ENCODE data around the gene CORO7. TPM values are rescaled to one million over a fixed set of nuclear protein-coding genes. Genes with fewer than 3 reads are reported as not detected.

Gene CORO7
- polyA plus RNA-seq, 3 donors: 44.7 to 181 (median 68.4) TPM

DNA sequence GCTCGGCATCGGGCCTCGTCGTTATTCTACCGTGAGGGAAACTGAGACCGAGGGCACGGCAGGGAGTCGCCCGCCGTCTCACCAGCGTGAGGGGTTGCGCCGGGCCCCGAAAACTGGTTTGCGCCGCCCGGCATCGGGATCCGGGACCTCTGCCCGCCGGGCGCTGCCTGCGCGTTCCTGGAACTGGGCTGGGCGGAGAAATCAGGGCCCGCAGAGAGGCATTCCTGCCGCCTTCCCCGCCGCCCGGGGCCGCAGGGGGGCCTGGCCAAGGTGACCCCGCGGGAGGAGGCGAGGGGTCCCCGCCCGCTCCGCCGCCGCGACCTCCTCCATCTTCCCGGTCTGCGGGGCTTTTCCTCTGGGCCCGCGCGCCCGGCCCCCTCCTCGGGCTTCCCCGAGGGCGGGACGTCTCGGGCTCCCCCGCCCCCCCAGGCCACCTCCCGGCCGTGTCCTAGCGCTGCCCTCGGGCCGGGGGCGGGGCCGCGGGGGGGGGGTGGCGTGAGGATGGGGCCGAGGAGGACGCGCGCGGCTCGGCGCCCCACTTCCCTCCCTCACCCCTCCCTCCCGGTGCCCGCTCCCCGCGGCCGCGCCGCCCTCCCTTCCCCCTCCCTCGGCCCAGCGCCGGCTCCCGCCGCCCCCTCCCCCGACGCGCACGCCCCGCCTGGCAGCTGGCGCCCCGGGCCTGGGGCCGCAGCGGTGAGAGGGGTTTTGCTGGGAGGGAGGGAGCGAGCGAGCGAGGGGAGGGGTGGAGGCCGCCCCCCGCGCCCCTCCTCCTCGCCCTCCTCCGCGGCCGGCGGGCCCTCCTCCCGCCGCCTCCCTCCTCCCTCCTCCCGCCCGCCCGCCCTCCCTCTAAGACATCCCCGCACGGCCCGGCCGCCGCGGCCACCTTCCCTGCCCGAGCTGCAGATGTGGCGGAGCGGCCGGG lies 100.9 kb downstream of the CORO7 start, which contains the start of gene GLIS2:
GLIS2 (plus strand) TSS at position 882 of the 922 bp plus-strand sequence. CDS start 16,214 bp downstream, outside the sequence.
- no peaks in the 10 kb centered on the region for H3K36me3 ChIP-seq (replicated peaks in 1 of 2; ENCODE audit: control insufficient read depth in 1 of 2, insufficient read depth in 2 of 2, low read length in 2 of 2)
- Mint-ChIP-seq H3K27me3 (ENCODE audit: low read depth in 3 of 3) (peaks cover 38 to 78% (median 43%) of the 10 kb centered on the region in 3 donors), H3K9me3 (peaks cover 0 to 10% (median 3%) of the 10 kb centered on the region in 7 donors), H3K4me1 (peaks cover 9% of the 10 kb centered on the region), H3K36me3 (peaks cover 6 to 10% of the 10 kb centered on the region in 2 donors), H3K27ac (peak within 1 kb of the TSS in 1 of 7 donors; percentile 47), H3K4me3 (peak within 1 kb of the TSS; percentile 81 to 91)
- peak within 1 kb of the TSS; percentile 82 for H3K4me2 ChIP-seq (replicated peaks; ENCODE audit: extremely low read depth, low read length, poor library complexity, severe bottlenecking)
- H3K4me1 ChIP-seq (ENCODE audit: control insufficient read depth in 1 of 2, insufficient read depth in 2 of 2, low read length in 2 of 2): peaks cover 12 to 17% of the 10 kb centered on the region in 2 donors
- no peak within 1 kb of the TSS for H3K27ac ChIP-seq (ENCODE audit: low read depth in 1 of 2, low read length in 2 of 2)
- H3K27me3 ChIP-seq (ENCODE audit: control insufficient read depth in 2 of 2, insufficient read depth in 2 of 2, low read length in 2 of 2): peaks cover 24 to 53% of the 10 kb centered on the region in 2 donors
- DNase-seq: peak in 2 of 3 donors; percentile 30 to 47
- H3K4me3 ChIP-seq (replicated peaks in 1 of 3; ENCODE audit: low read depth in 2 of 3, low read length in 3 of 3): peak within 1 kb of the TSS; percentile 6 to 71 (median 13)
- H4K20me1 ChIP-seq (ENCODE audit: insufficient read depth, low read length): no peaks in the 10 kb centered on the region
- TF ChIP-seq, protein P1, sequence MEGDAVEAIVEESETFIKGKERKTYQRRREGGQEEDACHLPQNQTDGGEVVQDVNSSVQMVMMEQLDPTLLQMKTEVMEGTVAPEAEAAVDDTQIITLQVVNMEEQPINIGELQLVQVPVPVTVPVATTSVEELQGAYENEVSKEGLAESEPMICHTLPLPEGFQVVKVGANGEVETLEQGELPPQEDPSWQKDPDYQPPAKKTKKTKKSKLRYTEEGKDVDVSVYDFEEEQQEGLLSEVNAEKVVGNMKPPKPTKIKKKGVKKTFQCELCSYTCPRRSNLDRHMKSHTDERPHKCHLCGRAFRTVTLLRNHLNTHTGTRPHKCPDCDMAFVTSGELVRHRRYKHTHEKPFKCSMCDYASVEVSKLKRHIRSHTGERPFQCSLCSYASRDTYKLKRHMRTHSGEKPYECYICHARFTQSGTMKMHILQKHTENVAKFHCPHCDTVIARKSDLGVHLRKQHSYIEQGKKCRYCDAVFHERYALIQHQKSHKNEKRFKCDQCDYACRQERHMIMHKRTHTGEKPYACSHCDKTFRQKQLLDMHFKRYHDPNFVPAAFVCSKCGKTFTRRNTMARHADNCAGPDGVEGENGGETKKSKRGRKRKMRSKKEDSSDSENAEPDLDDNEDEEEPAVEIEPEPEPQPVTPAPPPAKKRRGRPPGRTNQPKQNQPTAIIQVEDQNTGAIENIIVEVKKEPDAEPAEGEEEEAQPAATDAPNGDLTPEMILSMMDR (IDR thresholded peaks at IDR 0.05): no peak
- under 1% methylated on average over 34 of the region's 115 CpGs for WGBS (ENCODE audit: insufficient coverage)
- intact Hi-C loops (cut with micrococcal nuclease): no loop called here
- H3K9ac ChIP-seq (ENCODE audit: insufficient read depth, low read length, poor library complexity, severe bottlenecking): peak within 1 kb of the TSS; percentile 25
- peak within 1 kb of the TSS; percentile 71 for H2AFZ ChIP-seq (ENCODE audit: insufficient read depth, low read depth, low read length, poor library complexity, severe bottlenecking)
- H3K9me3 ChIP-seq (replicated peaks in 1 of 2; ENCODE audit: control insufficient read depth in 1 of 2, insufficient read depth in 1 of 2, low read length in 2 of 2): peaks cover 0 to 8% of the 10 kb centered on the region in 2 donors
- no peaks in the 10 kb centered on the region for H3K79me2 ChIP-seq (ENCODE audit: insufficient read depth, low read length)

DNA sequence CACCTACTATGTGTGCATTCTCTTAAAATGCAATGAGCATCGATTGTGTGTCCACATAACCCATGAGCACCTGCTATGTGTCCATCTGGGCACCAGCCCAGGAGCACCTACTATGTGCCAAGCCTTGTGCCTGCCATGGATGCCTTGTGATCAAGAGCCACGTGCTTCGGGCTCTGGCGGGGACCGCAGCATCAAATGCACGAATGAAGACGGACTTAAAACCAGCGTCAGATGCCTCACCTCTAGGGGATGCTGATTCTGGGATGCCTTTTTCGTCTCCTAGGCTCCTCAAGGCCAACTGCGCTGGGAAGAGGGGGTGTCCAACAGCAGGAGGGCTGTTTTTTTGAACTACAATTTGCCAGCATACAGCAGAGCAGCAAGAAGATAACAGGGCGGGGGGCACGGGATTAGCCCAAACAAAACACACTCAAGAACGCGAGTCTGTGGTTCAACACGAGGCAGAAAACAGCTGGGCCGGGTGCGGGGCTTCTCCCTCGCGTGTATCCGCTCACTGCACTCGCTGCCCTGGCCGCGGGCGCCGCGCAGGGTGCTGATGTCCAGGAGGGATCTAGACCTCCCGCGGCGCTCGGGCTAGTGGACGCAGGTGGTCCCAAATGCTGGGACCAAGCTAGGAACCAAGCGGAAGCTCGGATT lies 101.7 kb downstream of the CORO7 start:
- H3K27me3 Mint-ChIP-seq (ENCODE audit: low read depth in 3 of 3): peaks cover 38 to 74% (median 43%) of the 10 kb centered on the region in 3 donors
- intact Hi-C loops (cut with micrococcal nuclease): no loop called here
- no peaks in the 10 kb centered on the region for H4K20me1 ChIP-seq (ENCODE audit: insufficient read depth, low read length)

More for the DNA sequence above, 101.7 kb downstream of the CORO7 start:
- peak in 1 of 3 donors; percentile 35 for DNase-seq
- Histone ChIP-seq H3K4me2 (replicated peaks; ENCODE audit: extremely low read depth, low read length, poor library complexity, severe bottlenecking) (peak overlapping the region; percentile 82), H3K9me3 (replicated peaks in 1 of 2; ENCODE audit: control insufficient read depth in 1 of 2, insufficient read depth in 1 of 2, low read length in 2 of 2) (peaks cover 0 to 8% of the 10 kb centered on the region in 2 donors), H3K9ac (ENCODE audit: insufficient read depth, low read length, poor library complexity, severe bottlenecking) (peak overlapping the region; percentile 25), H3K36me3 (replicated peaks in 1 of 2; ENCODE audit: control insufficient read depth in 1 of 2, insufficient read depth in 2 of 2, low read length in 2 of 2) (no peaks in the 10 kb centered on the region), H3K4me3 (replicated peaks in 1 of 3; ENCODE audit: low read depth in 2 of 3, low read length in 3 of 3) (peak overlapping the region; percentile 6 to 71 (median 13)), H2AFZ (ENCODE audit: insufficient read depth, low read depth, low read length, poor library complexity, severe bottlenecking) (peak overlapping the region; percentile 71), H3K27ac (ENCODE audit: low read depth in 1 of 2, low read length in 2 of 2) (no peak overlapping the region), H3K4me1 (ENCODE audit: control insufficient read depth in 1 of 2, insufficient read depth in 2 of 2, low read length in 2 of 2) (peaks cover 12 to 17% of the 10 kb centered on the region in 2 donors), H3K79me2 (ENCODE audit: insufficient read depth, low read length) (no peaks in the 10 kb centered on the region), H3K27me3 (ENCODE audit: control insufficient read depth in 2 of 2, insufficient read depth in 2 of 2, low read length in 2 of 2) (peaks cover 24 to 53% of the 10 kb centered on the region in 2 donors)
- H3K36me3 Mint-ChIP-seq: peaks cover 6 to 10% of the 10 kb centered on the region in 2 donors
- H3K4me3 Mint-ChIP-seq: peak overlapping the region; percentile 81 to 91
- 5% methylated on average over 31 of the region's 33 CpGs for WGBS (ENCODE audit: insufficient coverage)
- TF ChIP-seq, protein P1 (IDR thresholded peaks at IDR 0.05): no peak
- H3K4me1 Mint-ChIP-seq: peaks cover 11% of the 10 kb centered on the region
- H3K27ac Mint-ChIP-seq: peak overlapping the region in 1 of 7 donors; percentile 47
- H3K9me3 Mint-ChIP-seq: peaks cover 0 to 10% (median 3%) of the 10 kb centered on the region in 7 donors

All from CD14-positive monocyte (primary cell).